Measurements from ENCODE around the gene SYTL1. TPM values are rescaled to one million over a fixed set of nuclear protein-coding genes. Genes with fewer than 3 reads are reported as not detected.

SYTL1 gene
- total and polyA plus RNA-seq, 9 of the 15 experiments (the other 6 are each of a cell fraction or from before 2014, with no cell fraction given), result 0.04 to 9.3 (median 1.7) TPM

GRCh38 chr1:27346991-27347624 is 5.3 kb downstream of the SYTL1 start (continued):
- TF ChIP-seq RBM25 (IDR thresholded peaks at IDR 0.05; ENCODE audit: low read depth, low read length, severe bottlenecking) (peak; percentile 87), ZBTB7A (IDR thresholded peaks at IDR 0.05; ENCODE audit: borderline replicate concordance, control insufficient read depth, low read depth, low read length) (peak; percentile 33; the same call in 1 of the 2 replicates), KAT8 (IDR thresholded peaks at IDR 0.05; ENCODE audit: low read depth) (no peak)

DNA sequence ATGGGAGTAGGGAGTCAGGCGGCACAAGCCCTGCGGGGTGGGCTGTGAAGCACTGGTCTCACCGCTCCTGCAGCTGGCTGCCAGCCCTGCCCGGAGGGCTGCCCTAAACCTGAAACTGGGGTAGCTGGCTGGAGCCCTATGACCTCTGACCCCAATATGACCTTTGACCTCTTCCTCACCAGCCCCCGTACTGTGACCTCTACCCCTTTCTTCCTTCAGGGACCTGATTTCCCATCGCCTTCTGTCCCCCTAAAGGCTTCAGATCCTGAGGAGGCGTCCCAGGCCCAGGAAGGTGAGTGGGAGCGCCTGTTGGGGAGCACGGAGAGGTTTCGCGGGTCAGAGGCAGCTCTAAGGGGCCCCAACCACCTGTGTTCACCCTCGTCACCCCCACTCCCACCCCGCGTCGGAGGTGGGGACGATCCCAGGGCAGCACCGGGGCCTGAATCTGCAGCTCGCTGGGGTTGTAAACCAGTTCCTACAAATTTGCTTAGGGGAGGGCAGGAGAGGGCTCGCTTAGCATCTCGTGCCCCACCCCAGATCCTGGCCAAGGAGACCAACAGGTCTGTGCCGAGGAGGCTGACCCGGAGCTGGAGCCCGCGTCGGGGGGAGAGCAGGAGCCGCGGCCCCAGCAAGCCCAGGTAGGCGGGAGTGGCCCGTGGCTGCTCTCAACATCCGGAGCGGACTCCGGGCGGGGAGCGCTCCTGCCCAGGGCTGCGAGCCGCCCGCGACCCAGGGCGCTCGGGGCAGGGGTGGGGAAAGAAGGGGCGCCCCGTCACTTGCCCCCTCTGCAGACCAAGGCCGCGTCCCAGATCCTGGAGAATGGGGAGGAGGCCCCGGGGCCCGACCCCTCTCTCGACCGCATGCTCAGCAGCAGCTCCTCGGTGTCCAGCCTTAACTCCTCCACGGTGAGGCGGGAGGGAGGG is 7.3 kb downstream of the SYTL1 start:
- no peaks in the 10 kb centered on the region for H3K9me3 ChIP-seq (replicated peaks; ENCODE audit: control insufficient read depth, insufficient read depth, low read depth, low read length)
- peak overlapping the region; percentile 55 for H3K4me2 ChIP-seq (ENCODE audit: insufficient read depth, low read length)
- peak overlapping the region; percentile 84 for H2AFZ ChIP-seq (ENCODE audit: low read depth, low read length)
- in situ Hi-C loops (cut with MboI) (no loop called here), intact Hi-C loops (cut with micrococcal nuclease) (no loop called here)
- ATAC-seq, result peak; percentile 78
- peak; percentile 63 to 86 (median 84) for DNase-seq (ENCODE audit: extremely low read depth in 1 of 4, low spot score in 3 of 4)
- H4K20me1 ChIP-seq (replicated peaks; ENCODE audit: control insufficient read depth, insufficient read depth, low read length), result no peaks in the 10 kb centered on the region
- FAIRE-seq, result peak; percentile 15
- CTCF ChIA-PET (ENCODE audit: low intra/inter-chr PET ratio), result interaction anchor here (0.8 kb wide), 1 partner anchor 252 kb away, joined by 3 read pairs; no protein-coding TSS in a partner anchor
- H3K9me1 ChIP-seq (ENCODE audit: control insufficient read depth, insufficient read depth, low read length), result no peaks in the 10 kb centered on the region
- no peaks in the 10 kb centered on the region for H3K79me2 ChIP-seq (ENCODE audit: control insufficient read depth, insufficient read depth, low read length)
- no peak overlapping the region for H3K4me3 ChIP-seq
- POLR2A ChIA-PET, result interaction anchor here (0.6 to 4.4 kb wide), 8 partner anchors 9 to 651 kb away, joined by 3 to 19 read pairs (median 5); partner anchors contain the start of gene MAP3K6
- H3K4me1 ChIP-seq (replicated peaks in 1 of 2; ENCODE audit: control insufficient read depth in 2 of 2, insufficient read depth in 2 of 2, low read length in 2 of 2), result peaks cover 15 to 52% of the 10 kb centered on the region in 2 experiments; a peak in 4 of 5 replicates
- H3K9ac ChIP-seq (ENCODE audit: insufficient read depth in 1 of 2, low read depth in 2 of 2, low read length in 2 of 2), result peak overlapping the region; percentile 31 to 82; a peak in 3 of 4 replicates
- peak overlapping the region; percentile 3; the same call in 1 of the 3 replicates for H3K27ac ChIP-seq (ENCODE audit: extremely low read depth, low read depth, low read length)
- no peaks in the 10 kb centered on the region for H3K36me3 ChIP-seq (ENCODE audit: control insufficient read depth, insufficient read depth, low read length)
- 33% methylated on average over 32 of the region's 51 CpGs for WGBS (ENCODE audit: insufficient coverage, low coverage, missing lambda C conversion rate)
- no TSS peak for BruUV-seq (replicated peaks)
- no peaks in the 10 kb centered on the region for H3K27me3 ChIP-seq (ENCODE audit: control insufficient read depth in 2 of 2, insufficient read depth in 2 of 2, low read length in 2 of 2)
- TF ChIP-seq KDM5B (IDR thresholded peaks at IDR 0.05; ENCODE audit: insufficient replicate concordance, low read depth, low read length), result no peak
- TF ChIP-seq HDAC6 (IDR thresholded peaks at IDR 0.05; ENCODE audit: low read depth, low read length), result 0 out of 2 replicates have a peak, but pooled peaks have one; percentile 71
- peak; percentile 57; the same call in 1 of the 2 replicates for TF ChIP-seq POLR2G (IDR thresholded peaks at IDR 0.05; ENCODE audit: low read depth, low read length)
- no peak for TF ChIP-seq MEIS2 (IDR thresholded peaks at IDR 0.05; ENCODE audit: partially characterized antibody)
- TF ChIP-seq NR2C2 (CRISPR knock-in tag; IDR thresholded peaks at IDR 0.05), result peak; percentile 98
- peak; percentile 98 for TF ChIP-seq NR2C2 (tag; IDR thresholded peaks at IDR 0.05)
- no peak for TF ChIP-seq ZNF79 (CRISPR knock-in tag; IDR thresholded peaks at IDR 0.05; ENCODE audit: low read depth)
- TF ChIP-seq ZFP91 (CRISPR knock-in tag; IDR thresholded peaks at IDR 0.05), result 0 out of 2 replicates have a peak, but pooled peaks have one; percentile 45
- no peak for TF ChIP-seq NCOA1 (IDR thresholded peaks at IDR 0.05; ENCODE audit: low read depth)
- no peak for TF ChIP-seq TAL1 (IDR thresholded peaks at IDR 0.05)
- no peak for TF ChIP-seq MCM3 (IDR thresholded peaks at IDR 0.05)
- TF ChIP-seq HNRNPL (IDR thresholded peaks at IDR 0.05; ENCODE audit: low read depth, low read length), result peak; percentile 60; the same call in 1 of the 2 replicates
- TF ChIP-seq, protein P1, sequence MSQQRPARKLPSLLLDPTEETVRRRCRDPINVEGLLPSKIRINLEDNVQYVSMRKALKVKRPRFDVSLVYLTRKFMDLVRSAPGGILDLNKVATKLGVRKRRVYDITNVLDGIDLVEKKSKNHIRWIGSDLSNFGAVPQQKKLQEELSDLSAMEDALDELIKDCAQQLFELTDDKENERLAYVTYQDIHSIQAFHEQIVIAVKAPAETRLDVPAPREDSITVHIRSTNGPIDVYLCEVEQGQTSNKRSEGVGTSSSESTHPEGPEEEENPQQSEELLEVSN (IDR thresholded peaks at IDR 0.05; ENCODE audit: borderline replicate concordance in 1 of 2, extremely low read depth in 1 of 2, insufficient read depth in 1 of 2, insufficient read length in 1 of 2, low read depth in 1 of 2, low read length in 1 of 2, poor library complexity in 1 of 2, severe bottlenecking in 1 of 2), result peak; percentile 43 to 84

Measured in K562 (cell line).